B cell (primary cell): ENCODE results near the gene FGF18. TPM values are rescaled to one million over a fixed set of nuclear protein-coding genes. Genes with fewer than 3 reads are reported as not detected.

Experiments used
- ATAC-seq: fragments of 200-7000 bp; cut with Tn5 transposase; one replicate; pipeline ENCODE4 v1.10.0; 2021; ENCODE audit warnings: low read depth, mild to moderate bottlenecking, moderate number of reproducible peaks, moderate library complexity
- CTCF ChIA-PET: fragments of 350-600 bp; sonication (Branson Sonifier 250); formaldehyde crosslinking; loops from one replicate; lab custom pipeline; 2021; ENCODE audit warnings: antibody characterized with exemption, inconsistent platforms; lab: Charles Lee
- POLR2A ChIA-PET: fragments of 350-600 bp; sonication (Branson Sonifier 250); formaldehyde crosslinking; loops from one replicate; lab custom pipeline; 2021; ENCODE audit warnings: antibody characterized with exemption; lab: Charles Lee
- DNase-seq: peaks from one replicate; pipeline ENCODE4 v3.0.0; 2013
- H2AFZ ChIP-seq: 2 replicates; pipeline ENCODE4 v1.6.1; 2012; ENCODE audit warnings: mild to moderate bottlenecking, low read depth, low read length; ENCODE audit not compliant: insufficient read depth, poor library complexity, severe bottlenecking
- H3K27ac ChIP-seq, 2 donors: 1 replicate in 1 of 2; 2 replicates in 1 of 2; pipeline ENCODE4 v1.5.1; 2012 to 2013; ENCODE audit warnings: low read length in 2 of 2, mild to moderate bottlenecking in 2 of 2, moderate library complexity in 1 of 2
- H3K27me3 ChIP-seq, 4 experiments: fragments of 200-600 bp in 1 of 4; sonication (generic) in 1 of 4; replicated peaks in 1 of 4; 1 replicate in 2 of 4; 2 replicates in 2 of 4; pipeline versions ENCODE4 v1.6.1 to v1.7.0; 2013 to 2016; ENCODE audit warnings: low read length in 3 of 4, mild to moderate bottlenecking in 2 of 4, mixed read lengths in 1 of 4, moderate library complexity in 1 of 4; ENCODE audit not compliant: insufficient read depth in 4 of 4, control insufficient read depth in 3 of 4; ENCODE audit errors: control extremely low read depth in 1 of 4
- H3K36me3 ChIP-seq, 2 experiments: replicated peaks in 1 of 2; 1 replicate in 1 of 2; 2 replicates in 1 of 2; pipeline versions ENCODE4 v1.6.1 to v1.7.1; 2013; ENCODE audit warnings: low read length in 1 of 2; ENCODE audit not compliant: insufficient read depth in 2 of 2, control insufficient read depth in 1 of 2; ENCODE audit errors: control extremely low read depth in 1 of 2, extremely low read depth in 1 of 2
- H3K4me1 ChIP-seq, 2 donors: fragments of 200-600 bp in 1 of 2; sonication (generic) in 1 of 2; 1 replicate in 1 of 2; 2 replicates in 1 of 2; pipeline versions ENCODE4 v1.5.1 to v1.6.1; 2013 to 2017; ENCODE audit warnings: low read length in 2 of 2; ENCODE audit not compliant: control insufficient read depth in 2 of 2, insufficient read depth in 2 of 2
- H3K4me2 ChIP-seq: replicated peaks from 2 replicates; pipeline ENCODE3; 2012; ENCODE audit warnings: mild to moderate bottlenecking, low read depth, low read length; ENCODE audit not compliant: poor library complexity, severe bottlenecking
- H3K4me3 ChIP-seq, 5 experiments: fragments of 200-600 bp in 1 of 5; sonication (generic) in 1 of 5; 1 replicate in 3 of 5; 2 replicates in 2 of 5; pipeline versions ENCODE4 v1.5.1 to v1.7.0; 2011 to 2016; ENCODE audit warnings: low read length in 4 of 5, mild to moderate bottlenecking in 4 of 5, low read depth in 2 of 5, control low read depth in 1 of 5, moderate library complexity in 1 of 5; ENCODE audit not compliant: insufficient read depth in 1 of 5; ENCODE audit errors: control extremely low read depth in 1 of 5, extremely low read depth in 1 of 5
- H3K79me2 ChIP-seq: fragments of 200-600 bp; sonication (generic); one replicate; pipeline ENCODE4 v1.6.0; 2016; ENCODE audit warnings: low read length; ENCODE audit not compliant: control insufficient read depth, insufficient read depth
- H3K9ac ChIP-seq: fragments of 200-600 bp; sonication (generic); 2 replicates; pipeline ENCODE4 v1.6.1; 2017; ENCODE audit warnings: mild to moderate bottlenecking, low read length, moderate library complexity
- H3K9me3 ChIP-seq, 3 donors: one replicate each; pipeline versions ENCODE4 v1.6.1 to v1.7.1; 2013; ENCODE audit warnings: low read length in 2 of 3; ENCODE audit not compliant: control insufficient read depth in 2 of 3, insufficient read depth in 1 of 3; ENCODE audit errors: control extremely low read depth in 1 of 3
- H4K20me1 ChIP-seq: 2 replicates; pipeline ENCODE4 v1.6.0; 2012; ENCODE audit warnings: mild to moderate bottlenecking, low read length; ENCODE audit not compliant: insufficient read depth, control insufficient read depth, poor library complexity, severe bottlenecking
- H3K27ac Mint-ChIP-seq: one replicate; pipeline ENCODE4 v1.8.0; 2021; ENCODE audit warnings: mixed read lengths
- H3K27me3 Mint-ChIP-seq: one replicate; pipeline ENCODE4 v1.8.0; 2021; ENCODE audit warnings: mixed read lengths
- H3K4me1 Mint-ChIP-seq: one replicate; pipeline ENCODE4 v1.8.0; 2021; ENCODE audit warnings: mixed read lengths
- H3K4me3 Mint-ChIP-seq: one replicate; pipeline ENCODE4 v1.8.0; 2021; ENCODE audit warnings: mixed read lengths
- H3K9me3 Mint-ChIP-seq: one replicate; pipeline ENCODE4 v1.8.0; 2022; ENCODE audit warnings: mixed read lengths; ENCODE audit not compliant: insufficient read depth
- EZH2 ChIP-seq: IDR thresholded peaks from 2 replicates; pipeline ENCODE4 v1.6.1; 2012; ENCODE audit warnings: borderline replicate concordance, low read depth, mild to moderate bottlenecking, moderate library complexity, low read length; ENCODE audit not compliant: insufficient read depth, poor library complexity, severe bottlenecking
- WGBS: methylation state at CpG from one replicate; pipeline ENCODE4 v1.1.5; 2013; ENCODE audit warnings: missing lambda C conversion rate; ENCODE audit not compliant: insufficient coverage; 5-methylcytosine and 5-hydroxymethylcytosine counted together
- intact Hi-C: fragments of 100-400 bp; cut with micrococcal nuclease; formaldehyde crosslinking; loops from one replicate; pipeline ENCODE4 v1.10.0; 2022
- polyA plus RNA-seq: library from polyadenylated mRNA; depleted of rRNA; stranded (reverse); fragments of >200 nt; gene quantifications from 2 replicates; pipeline ENCODE4 v1.2.3, GENCODE V29; 2012
- total RNA-seq, 2 donors: library from RNA; stranded (reverse); fragments of 120-200 nt in 1 of 2; gene quantifications; 1 replicate in 1 of 2; 2 replicates in 1 of 2; pipeline versions ENCODE4 v1.2.3 to v1.2.4, GENCODE V29; 2013 to 2022
- TF ChIP-seq, protein P1 (sequence below): fragments of 200-600 bp; IDR thresholded peaks from one replicate; pipeline ENCODE4 v1.8.0; 2022; ENCODE audit warnings: antibody characterized with exemption, mild to moderate bottlenecking

The FGF18 gene
- total and polyA plus RNA-seq, 2 donors (not counting 1 experiment from before 2014, with no cell fraction given) = 0.06 to 0.15 TPM

DNA sequence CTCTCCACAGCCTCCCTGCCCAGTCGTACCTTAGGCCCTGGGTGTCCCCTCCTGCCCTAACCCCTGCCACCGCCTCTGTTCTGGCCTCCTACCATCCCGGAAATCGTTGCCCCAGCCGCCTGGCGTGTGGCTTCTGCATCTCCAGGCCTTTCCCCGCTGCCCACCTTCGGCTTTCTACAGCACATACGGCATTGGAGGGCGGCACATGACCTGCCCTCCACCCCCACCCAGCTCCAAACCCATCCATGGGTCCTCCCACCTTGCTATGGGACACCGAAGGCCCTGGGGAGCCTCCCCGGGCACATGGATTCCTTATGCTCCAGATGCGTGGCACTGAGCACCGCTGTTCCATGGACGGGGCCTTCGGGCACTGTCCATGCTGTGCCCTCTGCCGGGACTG lies 32.0 kb downstream of the FGF18 start:
- no peaks in the 10 kb centered on the region for H3K9me3 Mint-ChIP-seq
- peaks cover 7% of the 10 kb centered on the region for H3K4me1 Mint-ChIP-seq
- no peaks in the 10 kb centered on the region for H3K9me3 ChIP-seq
- no peak overlapping the region for H3K27ac ChIP-seq
- H4K20me1 ChIP-seq = no peaks in the 10 kb centered on the region
- H2AFZ ChIP-seq = no peak overlapping the region
- DNase-seq (no peak), ATAC-seq (no peak)
- WGBS = 85% methylated on average over 17 of the region's 17 CpGs
- no peaks in the 10 kb centered on the region for H3K79me2 ChIP-seq
- intact Hi-C loops = no loop called here
- H3K27me3 Mint-ChIP-seq = peaks cover 72% of the 10 kb centered on the region
- no peaks in the 10 kb centered on the region for H3K36me3 ChIP-seq
- peaks cover 0 to 27% (median 5%) of the 10 kb centered on the region in 4 experiments for H3K27me3 ChIP-seq
- ChIA-PET CTCF (no interaction called here), POLR2A (no interaction called here)
- H3K4me1 ChIP-seq = no peaks in the 10 kb centered on the region
- no peak overlapping the region for H3K4me3 ChIP-seq
- H3K4me3 Mint-ChIP-seq = no peak overlapping the region
- no peak overlapping the region for H3K27ac Mint-ChIP-seq
- no peak overlapping the region for H3K9ac ChIP-seq
- H3K4me2 ChIP-seq = no peak overlapping the region
- TF ChIP-seq, protein P1, sequence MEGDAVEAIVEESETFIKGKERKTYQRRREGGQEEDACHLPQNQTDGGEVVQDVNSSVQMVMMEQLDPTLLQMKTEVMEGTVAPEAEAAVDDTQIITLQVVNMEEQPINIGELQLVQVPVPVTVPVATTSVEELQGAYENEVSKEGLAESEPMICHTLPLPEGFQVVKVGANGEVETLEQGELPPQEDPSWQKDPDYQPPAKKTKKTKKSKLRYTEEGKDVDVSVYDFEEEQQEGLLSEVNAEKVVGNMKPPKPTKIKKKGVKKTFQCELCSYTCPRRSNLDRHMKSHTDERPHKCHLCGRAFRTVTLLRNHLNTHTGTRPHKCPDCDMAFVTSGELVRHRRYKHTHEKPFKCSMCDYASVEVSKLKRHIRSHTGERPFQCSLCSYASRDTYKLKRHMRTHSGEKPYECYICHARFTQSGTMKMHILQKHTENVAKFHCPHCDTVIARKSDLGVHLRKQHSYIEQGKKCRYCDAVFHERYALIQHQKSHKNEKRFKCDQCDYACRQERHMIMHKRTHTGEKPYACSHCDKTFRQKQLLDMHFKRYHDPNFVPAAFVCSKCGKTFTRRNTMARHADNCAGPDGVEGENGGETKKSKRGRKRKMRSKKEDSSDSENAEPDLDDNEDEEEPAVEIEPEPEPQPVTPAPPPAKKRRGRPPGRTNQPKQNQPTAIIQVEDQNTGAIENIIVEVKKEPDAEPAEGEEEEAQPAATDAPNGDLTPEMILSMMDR = no peak
- no peak for TF ChIP-seq EZH2

- POLR2A ChIA-PET = no interaction called here
- Mint-ChIP-seq H3K9me3 (no peaks in the 10 kb centered on the region), H3K4me3 (no peak overlapping the region), H3K27ac (no peak overlapping the region), H3K27me3 (peaks cover 64% of the 10 kb centered on the region), H3K4me1 (peaks cover 7% of the 10 kb centered on the region)
- Histone ChIP-seq H2AFZ (no peak overlapping the region), H3K79me2 (no peaks in the 10 kb centered on the region), H4K20me1 (no peaks in the 10 kb centered on the region), H3K27ac (no peak overlapping the region), H3K4me2 (no peak overlapping the region), H3K27me3 (peaks cover 0 to 26% (median 5%) of the 10 kb centered on the region in 4 experiments), H3K9me3 (peaks cover 0 to 3% (median 0%) of the 10 kb centered on the region in 3 donors), H3K4me3 (no peak overlapping the region), H3K4me1 (no peaks in the 10 kb centered on the region), H3K36me3 (no peaks in the 10 kb centered on the region), H3K9ac (no peak overlapping the region)
- TF ChIP-seq, protein P1 = no peak
- no peak for TF ChIP-seq EZH2
- CTCF ChIA-PET = interaction anchor here (0.9 kb wide), 1 partner anchor 9 kb away, joined by 3 read pairs; no protein-coding TSS in a partner anchor
- ATAC-seq (no peak), DNase-seq (no peak)
- intact Hi-C loops = no loop called here
- WGBS = 93% methylated on average over 10 of the region's 11 CpGs
Measured at GRCh38 chr5:171453056-171453725, 33.7 kb downstream of the FGF18 start.
